HepG2 (cell line): ENCODE results near the gene SCN9A. TPM values are rescaled to one million over a fixed set of nuclear protein-coding genes. Genes with fewer than 3 reads are reported as not detected.

ENCODE experiments used
- HNRNPL ChIP-seq: fragments of 200-400 bp; formaldehyde crosslinking; IDR thresholded peaks from 2 replicates; pipeline ENCODE4 v1.6.1; 2017; ENCODE audit warnings: mild to moderate bottlenecking, low read depth, low read length
- MAFG ChIP-seq: sonication (generic); formaldehyde crosslinking; IDR thresholded peaks from 2 replicates; pipeline ENCODE4 v1.5.1; 2020; ENCODE audit warnings: mild to moderate bottlenecking, missing genetic modification reagents
- MZF1 ChIP-seq: sonication (generic); formaldehyde crosslinking; IDR thresholded peaks from 2 replicates; pipeline ENCODE4 v1.8.1; 2023; ENCODE audit warnings: mild to moderate bottlenecking, missing genetic modification reagents, borderline replicate concordance
- PCBP1 ChIP-seq: fragments of 200-400 bp; formaldehyde crosslinking; IDR thresholded peaks from 2 replicates; pipeline ENCODE4 v1.6.1; 2017; ENCODE audit warnings: mild to moderate bottlenecking, low read depth, low read length, borderline replicate concordance
- SMARCE1 ChIP-seq: fragments of 450-650 bp; IDR thresholded peaks from 2 replicates; pipeline ENCODE4 v1.6.1; 2017; ENCODE audit warnings: borderline replicate concordance
- THYN1 ChIP-seq: sonication (generic); formaldehyde crosslinking; IDR thresholded peaks from 2 replicates; pipeline ENCODE4 v1.8.1; 2023; ENCODE audit warnings: low read depth, mild to moderate bottlenecking, moderate library complexity, missing genetic modification reagents, borderline replicate concordance
- TMF1 ChIP-seq: sonication (generic); formaldehyde crosslinking; IDR thresholded peaks from 2 replicates; pipeline ENCODE4 v1.8.1; 2022; ENCODE audit warnings: low read depth, missing genetic modification reagents
- ZBTB1 ChIP-seq: sonication (generic); formaldehyde crosslinking; IDR thresholded peaks from 2 replicates; pipeline ENCODE4 v1.4.0; 2020; ENCODE audit warnings: missing genetic modification reagents, borderline replicate concordance
- ZEB1 ChIP-seq: IDR thresholded peaks from 2 replicates; pipeline ENCODE4 v1.6.1; 2012; ENCODE audit warnings: mild to moderate bottlenecking, low read depth, inconsistent platforms; ENCODE audit not compliant: insufficient replicate concordance
- ZFAT ChIP-seq: sonication (generic); formaldehyde crosslinking; conservative IDR thresholded peaks from 2 replicates; pipeline ENCODE4 v1.8.1; 2023; ENCODE audit warnings: missing genetic modification reagents, inconsistent platforms
- ZFP41 ChIP-seq: sonication (generic); formaldehyde crosslinking; IDR thresholded peaks from 2 replicates; pipeline ENCODE4 v1.4.0; 2020; ENCODE audit warnings: mild to moderate bottlenecking, missing genetic modification reagents, borderline replicate concordance
- ZNF124 ChIP-seq: sonication (generic); formaldehyde crosslinking; IDR thresholded peaks from 2 replicates; pipeline ENCODE4 v1.4.0; 2020; ENCODE audit warnings: missing genetic modification reagents
- ZNF354B ChIP-seq: sonication (generic); formaldehyde crosslinking; IDR thresholded peaks from 2 replicates; pipeline ENCODE4 v1.8.0; 2022; ENCODE audit warnings: mild to moderate bottlenecking, missing genetic modification reagents
- ZNF501 ChIP-seq: sonication (generic); formaldehyde crosslinking; IDR thresholded peaks from 2 replicates; pipeline ENCODE4 v1.5.1; 2020; ENCODE audit warnings: mild to moderate bottlenecking, moderate library complexity, missing genetic modification reagents
- ZNF746 ChIP-seq: sonication (generic); formaldehyde crosslinking; IDR thresholded peaks from 2 replicates; pipeline ENCODE4 v1.8.0; 2022; ENCODE audit warnings: mild to moderate bottlenecking, missing genetic modification reagents
- ZNF75D ChIP-seq: sonication (generic); formaldehyde crosslinking; IDR thresholded peaks from 2 replicates; pipeline ENCODE4 v1.8.1; 2023; ENCODE audit warnings: missing genetic modification reagents, mild to moderate bottlenecking, borderline replicate concordance
- polyA plus RNA-seq, 8 experiments: library from polyadenylated mRNA; depleted of rRNA in 3 of 8; stranded (reverse) in 7 of 8; unstranded in 1 of 8; fragments of >200 nt; fragmentation: Illumina TruSeq in 4 of 8; extraction: Trizol in 4 of 8; gene quantifications; 2 replicates each; pipeline versions ENCODE4 v1.2.1 to v1.2.3, GENCODE V29; 2011 to 2016; ENCODE audit warnings: low read depth in 4 of 8, missing spikeins in 1 of 8, mixed read lengths in 1 of 8; ENCODE audit not compliant: insufficient read depth in 1 of 8
- total RNA-seq, 5 experiments: library from RNA; depleted of rRNA; stranded (reverse); fragments of >200 nt; fragmentation: Illumina TruSeq; extraction: Trizol; gene quantifications; 2 replicates each; pipeline ENCODE4 v1.2.3, GENCODE V29; 2016; ENCODE audit warnings: low read depth in 1 of 5
- TF ChIP-seq, protein P1 (sequence below): sonication (generic); formaldehyde crosslinking; IDR thresholded peaks from 2 replicates; pipeline ENCODE4 v1.8.0; 2022; ENCODE audit warnings: low read depth, missing genetic modification reagents
- TF ChIP-seq, protein P2 (sequence below): IDR thresholded peaks from 2 replicates; pipeline ENCODE4 v1.6.1; 2016; ENCODE audit warnings: missing genetic modification reagents, missing compliant biosample characterization
- TF ChIP-seq, protein P3 (sequence below): sonication (generic); formaldehyde crosslinking; conservative IDR thresholded peaks from 2 replicates; pipeline ENCODE4 v1.4.0; 2020; ENCODE audit warnings: missing genetic modification reagents
- TF ChIP-seq, protein P4 (sequence below): IDR thresholded peaks from 2 replicates; pipeline ENCODE4 v1.6.1; 2016; ENCODE audit warnings: control low read depth
- TF ChIP-seq, protein P5 (sequence below): sonication (generic); formaldehyde crosslinking; IDR thresholded peaks from 2 replicates; pipeline ENCODE4 v1.4.0; 2020; ENCODE audit warnings: missing genetic modification reagents
- TF ChIP-seq, protein P6 (sequence below): sonication (generic); formaldehyde crosslinking; IDR thresholded peaks from 2 replicates; pipeline ENCODE4 v1.5.0; 2020; ENCODE audit warnings: mild to moderate bottlenecking, missing genetic modification reagents

The SCN9A gene
- total and polyA plus RNA-seq, 2 of the 13 experiments (the other 11 are each of a cell fraction or from before 2014, with no cell fraction given) = 15.3 to 24.3 TPM

DNA sequence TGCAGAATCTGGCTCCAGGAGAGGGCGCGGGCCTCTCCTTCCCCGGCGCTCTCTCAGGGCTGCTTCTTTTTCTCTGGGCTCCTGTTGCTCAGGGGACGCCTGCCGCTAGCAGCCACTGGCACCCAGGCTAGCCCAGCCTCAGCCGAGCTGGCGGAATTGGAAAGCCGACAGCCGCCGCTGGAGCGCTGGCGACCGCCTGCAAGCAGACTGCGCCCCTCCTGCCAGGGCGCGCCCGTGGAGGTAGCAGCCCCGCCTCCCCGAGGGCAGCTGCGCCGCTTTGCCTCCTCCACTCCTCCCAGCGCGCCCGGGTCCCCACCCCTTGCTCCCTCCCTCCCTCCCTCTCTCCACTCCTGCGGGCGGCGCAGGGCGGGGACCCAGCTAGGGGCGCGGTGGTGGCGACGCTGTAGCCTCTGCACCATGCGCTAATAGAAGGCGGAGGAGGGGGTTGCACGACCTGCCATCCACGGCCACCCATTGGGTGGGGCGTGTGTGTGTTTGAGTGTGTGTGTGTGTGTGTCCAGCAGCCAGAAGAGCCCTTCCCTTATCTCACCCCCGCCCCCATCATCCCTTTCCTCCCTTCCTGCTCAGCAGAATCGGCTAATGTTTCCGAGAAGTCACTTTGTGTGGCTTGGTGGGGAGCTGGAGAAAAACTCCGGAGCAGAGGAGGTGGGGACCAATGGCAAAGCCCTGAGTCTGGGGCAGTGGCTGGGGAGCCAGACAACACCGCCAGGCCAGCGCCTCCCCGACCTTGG lies at the start of gene SCN9A (continued):
- peak; percentile 79 for TF ChIP-seq TMF1 (CRISPR knock-in tag)
- TF ChIP-seq, protein P1, sequence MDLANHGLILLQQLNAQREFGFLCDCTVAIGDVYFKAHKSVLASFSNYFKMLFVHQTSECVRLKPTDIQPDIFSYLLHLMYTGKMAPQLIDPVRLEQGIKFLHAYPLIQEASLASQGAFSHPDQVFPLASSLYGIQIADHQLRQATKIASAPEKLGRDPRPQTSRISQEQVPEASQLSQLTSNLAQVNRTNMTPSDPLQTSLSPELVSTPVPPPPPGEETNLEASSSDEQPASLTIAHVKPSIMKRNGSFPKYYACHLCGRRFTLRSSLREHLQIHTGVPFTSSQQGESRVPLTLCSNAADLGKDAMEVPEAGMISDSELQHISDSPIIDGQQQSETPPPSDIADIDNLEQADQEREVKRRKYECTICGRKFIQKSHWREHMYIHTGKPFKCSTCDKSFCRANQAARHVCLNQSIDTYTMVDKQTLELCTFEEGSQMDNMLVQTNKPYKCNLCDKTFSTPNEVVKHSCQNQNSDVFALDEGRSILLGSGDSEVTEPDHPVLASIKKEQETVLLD (CRISPR knock-in tag) = no peak
- 0 out of 2 replicates have a peak, but pooled peaks have one; percentile 81 for TF ChIP-seq MZF1 (CRISPR knock-in tag)
- TF ChIP-seq PCBP1 = no peak
- no peak for TF ChIP-seq ZNF354B (CRISPR knock-in tag)
- TF ChIP-seq MAFG (CRISPR knock-in tag) = no peak
- TF ChIP-seq ZBTB1 = no peak
- no peak for TF ChIP-seq ZFAT (CRISPR knock-in tag)
- TF ChIP-seq, protein P2, sequence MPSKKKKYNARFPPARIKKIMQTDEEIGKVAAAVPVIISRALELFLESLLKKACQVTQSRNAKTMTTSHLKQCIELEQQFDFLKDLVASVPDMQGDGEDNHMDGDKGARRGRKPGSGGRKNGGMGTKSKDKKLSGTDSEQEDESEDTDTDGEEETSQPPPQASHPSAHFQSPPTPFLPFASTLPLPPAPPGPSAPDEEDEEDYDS (CRISPR knock-in tag) = peak; percentile 75
- TF ChIP-seq ZNF124 (CRISPR knock-in tag) = 0 out of 2 replicates have a peak, but pooled peaks have one; percentile 61
- TF ChIP-seq, protein P3, sequence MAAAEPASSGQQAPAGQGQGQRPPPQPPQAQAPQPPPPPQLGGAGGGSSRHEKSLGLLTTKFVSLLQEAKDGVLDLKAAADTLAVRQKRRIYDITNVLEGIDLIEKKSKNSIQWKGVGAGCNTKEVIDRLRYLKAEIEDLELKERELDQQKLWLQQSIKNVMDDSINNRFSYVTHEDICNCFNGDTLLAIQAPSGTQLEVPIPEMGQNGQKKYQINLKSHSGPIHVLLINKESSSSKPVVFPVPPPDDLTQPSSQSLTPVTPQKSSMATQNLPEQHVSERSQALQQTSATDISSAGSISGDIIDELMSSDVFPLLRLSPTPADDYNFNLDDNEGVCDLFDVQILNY (CRISPR knock-in tag) = 0 out of 2 replicates have a peak, but pooled peaks have one; percentile 34
- no peak for TF ChIP-seq ZNF75D (CRISPR knock-in tag)
- TF ChIP-seq, protein P4, sequence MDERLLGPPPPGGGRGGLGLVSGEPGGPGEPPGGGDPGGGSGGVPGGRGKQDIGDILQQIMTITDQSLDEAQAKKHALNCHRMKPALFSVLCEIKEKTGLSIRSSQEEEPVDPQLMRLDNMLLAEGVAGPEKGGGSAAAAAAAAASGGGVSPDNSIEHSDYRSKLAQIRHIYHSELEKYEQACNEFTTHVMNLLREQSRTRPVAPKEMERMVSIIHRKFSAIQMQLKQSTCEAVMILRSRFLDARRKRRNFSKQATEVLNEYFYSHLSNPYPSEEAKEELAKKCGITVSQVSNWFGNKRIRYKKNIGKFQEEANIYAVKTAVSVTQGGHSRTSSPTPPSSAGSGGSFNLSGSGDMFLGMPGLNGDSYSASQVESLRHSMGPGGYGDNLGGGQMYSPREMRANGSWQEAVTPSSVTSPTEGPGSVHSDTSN = no peak
- TF ChIP-seq HNRNPL = peak; percentile 81
- TF ChIP-seq ZNF501 = peak; percentile 87
- TF ChIP-seq, protein P5, sequence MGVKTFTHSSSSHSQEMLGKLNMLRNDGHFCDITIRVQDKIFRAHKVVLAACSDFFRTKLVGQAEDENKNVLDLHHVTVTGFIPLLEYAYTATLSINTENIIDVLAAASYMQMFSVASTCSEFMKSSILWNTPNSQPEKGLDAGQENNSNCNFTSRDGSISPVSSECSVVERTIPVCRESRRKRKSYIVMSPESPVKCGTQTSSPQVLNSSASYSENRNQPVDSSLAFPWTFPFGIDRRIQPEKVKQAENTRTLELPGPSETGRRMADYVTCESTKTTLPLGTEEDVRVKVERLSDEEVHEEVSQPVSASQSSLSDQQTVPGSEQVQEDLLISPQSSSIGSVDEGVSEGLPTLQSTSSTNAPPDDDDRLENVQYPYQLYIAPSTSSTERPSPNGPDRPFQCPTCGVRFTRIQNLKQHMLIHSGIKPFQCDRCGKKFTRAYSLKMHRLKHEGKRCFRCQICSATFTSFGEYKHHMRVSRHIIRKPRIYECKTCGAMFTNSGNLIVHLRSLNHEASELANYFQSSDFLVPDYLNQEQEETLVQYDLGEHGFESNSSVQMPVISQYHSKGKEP = no peak
- TF ChIP-seq, protein P6, sequence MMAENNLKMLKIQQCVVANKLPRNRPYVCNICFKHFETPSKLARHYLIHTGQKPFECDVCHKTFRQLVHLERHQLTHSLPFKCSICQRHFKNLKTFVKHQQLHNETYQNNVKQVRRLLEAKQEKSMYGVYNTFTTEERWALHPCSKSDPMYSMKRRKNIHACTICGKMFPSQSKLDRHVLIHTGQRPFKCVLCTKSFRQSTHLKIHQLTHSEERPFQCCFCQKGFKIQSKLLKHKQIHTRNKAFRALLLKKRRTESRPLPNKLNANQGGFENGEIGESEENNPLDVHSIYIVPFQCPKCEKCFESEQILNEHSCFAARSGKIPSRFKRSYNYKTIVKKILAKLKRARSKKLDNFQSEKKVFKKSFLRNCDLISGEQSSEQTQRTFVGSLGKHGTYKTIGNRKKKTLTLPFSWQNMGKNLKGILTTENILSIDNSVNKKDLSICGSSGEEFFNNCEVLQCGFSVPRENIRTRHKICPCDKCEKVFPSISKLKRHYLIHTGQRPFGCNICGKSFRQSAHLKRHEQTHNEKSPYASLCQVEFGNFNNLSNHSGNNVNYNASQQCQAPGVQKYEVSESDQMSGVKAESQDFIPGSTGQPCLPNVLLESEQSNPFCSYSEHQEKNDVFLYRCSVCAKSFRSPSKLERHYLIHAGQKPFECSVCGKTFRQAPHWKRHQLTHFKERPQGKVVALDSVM = peak; percentile 78
- peak; percentile 96 for TF ChIP-seq ZNF746 (CRISPR knock-in tag)
- no peak for TF ChIP-seq ZEB1
- peak; percentile 28; the same call in 1 of the 2 replicates for TF ChIP-seq THYN1 (CRISPR knock-in tag)
- no peak for TF ChIP-seq SMARCE1
- TF ChIP-seq ZFP41 (CRISPR knock-in tag) = no peak
